GM12891 (cell line): ENCODE measurements around the gene ADGRD2.

Experiments used
- PAX5 ChIP-seq: IDR thresholded peaks from 2 replicates; pipeline ENCODE4 v1.6.1; 2011; ENCODE audit warnings: low read length, moderate library complexity, mild to moderate bottlenecking; ENCODE audit not compliant: insufficient read depth, severe bottlenecking
- POLR2A ChIP-seq: IDR thresholded peaks from 2 replicates; pipeline ENCODE4 v1.6.1; 2011; ENCODE audit warnings: low read depth, low read length, control low read depth
- POLR2AphosphoS5 ChIP-seq: IDR thresholded peaks from 2 replicates; pipeline ENCODE4 v1.6.1; 2011; ENCODE audit warnings: low read depth, low read length, control low read depth
- POU2F2 ChIP-seq: IDR thresholded peaks from 2 replicates; pipeline ENCODE4 v1.6.1; 2011; ENCODE audit warnings: low read depth, mild to moderate bottlenecking, control low read depth, low read length, moderate library complexity
- SPI1 ChIP-seq: IDR thresholded peaks from 2 replicates; pipeline ENCODE4 v1.6.1; 2011; ENCODE audit warnings: low read depth, low read length, control low read depth
- TAF1 ChIP-seq: IDR thresholded peaks from 2 replicates; pipeline ENCODE4 v1.6.1; 2011; ENCODE audit warnings: low read depth, low read length, control low read depth

GRCh38 chr9:124452326-124452725, 2.1 kb downstream of the ADGRD2 start:
- TF ChIP-seq POLR2A (no peak), POLR2AphosphoS5 (no peak), SPI1 (no peak), TAF1 (no peak), POU2F2 (no peak), PAX5 (no peak)
